Fibroblast of skin of scalp (primary cell): ENCODE results near the gene GSX1.
"Not testable (repeated sequence)": the region's sequence is repeated elsewhere in the genome, so short reads cannot be mapped to it uniquely, and the experiment has no call there.

Experiments
- DNase-seq: peaks from one replicate; pipeline ENCODE4 v3.0.0-alpha.2; 2013

GSX1 gene

GRCh38 chr13:27794921-27795717 is 2.8 kb downstream of the GSX1 start:
- DNase-seq: no peak

- no peak for DNase-seq
These were observed 3.4 kb downstream of the GSX1 start for GRCh38 chr13:27795718-27796019.

- no peak for DNase-seq
These were observed 4.4 kb downstream of the GSX1 start for GRCh38 chr13:27796544-27797227.

- DNase-seq: peak; percentile 17
These were observed 4.9 kb downstream of the GSX1 start for GRCh38 chr13:27797228-27797624.

- no peak for DNase-seq
These were observed 14.6 kb downstream of the GSX1 start for GRCh38 chr13:27806744-27807387.

- DNase-seq: no peak
These were observed 16.7 kb downstream of the GSX1 start for GRCh38 chr13:27808851-27809550.

GRCh38 chr13:27810009-27810408 is 17.7 kb downstream of the GSX1 start:
- DNase-seq: no peak

GRCh38 chr13:27810461-27810860 is 18.2 kb downstream of the GSX1 start:
- no peak for DNase-seq

GRCh38 chr13:27813826-27814225 is 21.5 kb downstream of the GSX1 start:
- no peak for DNase-seq

- not testable (repeated sequence) for DNase-seq
These were observed 25.5 kb downstream of the GSX1 start for GRCh38 chr13:27817832-27818231.

- no peak for DNase-seq
These were observed 28.5 kb downstream of the GSX1 start for GRCh38 chr13:27820524-27821482.

GRCh38 chr13:27821566-27821965 is 29.3 kb downstream of the GSX1 start:
- DNase-seq: no peak

GRCh38 chr13:27822258-27822872 is 30.1 kb downstream of the GSX1 start:
- no peak for DNase-seq

- DNase-seq: no peak
These were observed 30.6 kb downstream of the GSX1 start for GRCh38 chr13:27822873-27823311.

GRCh38 chr13:27824121-27824520 is 31.8 kb downstream of the GSX1 start:
- DNase-seq: no peak

- DNase-seq: no peak
These were observed 32.8 kb downstream of the GSX1 start for GRCh38 chr13:27825072-27825471.

- peak; percentile 78 for DNase-seq
These were observed 34.4 kb downstream of the GSX1 start for GRCh38 chr13:27826379-27827353.

- no peak for DNase-seq
These were observed 35.4 kb downstream of the GSX1 start for GRCh38 chr13:27827646-27828045.

GRCh38 chr13:27830010-27830409 is 37.7 kb downstream of the GSX1 start:
- DNase-seq: peak; percentile 15

- no peak for DNase-seq
These were observed 40.9 kb downstream of the GSX1 start for GRCh38 chr13:27833206-27833605.
